Ovary (tissue), 9 donors: ENCODE measurements around the gene MYCBPAP. TPM values are rescaled to one million over a fixed set of nuclear protein-coding genes. Genes with fewer than 3 reads are reported as not detected.

ENCODE experiments used
- DNase-seq, 5 donors: peaks; one replicate each; pipeline ENCODE4 v3.0.0-alpha.2; 2019 to 2020
- H3K27ac ChIP-seq, 2 donors: fragments of 200-600 bp; one replicate each; pipeline versions ENCODE4 v1.5.1 to v1.8.0; 2019 to 2022
- H3K27me3 ChIP-seq: fragments of 200-600 bp; one replicate; pipeline ENCODE4 v1.8.0; 2022
- H3K36me3 ChIP-seq: fragments of 200-600 bp; sonication (generic); one replicate; pipeline ENCODE4 v1.5.1; 2019
- H3K4me1 ChIP-seq: one replicate; pipeline ENCODE4 v1.8.1; 2013; ENCODE audit warnings: mild to moderate bottlenecking, moderate library complexity; ENCODE audit not compliant: insufficient read depth
- H3K4me3 ChIP-seq: fragments of 200-600 bp; sonication (generic); one replicate; pipeline ENCODE4 v1.5.1; 2017
- H3K9me3 ChIP-seq, 2 donors: fragments of 200-600 bp in 1 of 2; sonication (generic) in 1 of 2; one replicate each; pipeline versions ENCODE4 v1.5.1 to v1.8.1; 2013 to 2019; ENCODE audit warnings: mild to moderate bottlenecking in 1 of 2, moderate library complexity in 1 of 2
- CTCF ChIP-seq, 3 donors: fragments of 450-650 bp in 2 of 3; fragments of 200-600 bp in 1 of 3; IDR thresholded peaks; one replicate each; pipeline versions ENCODE4 v1.5.1 to v1.8.0; 2016 to 2022; ENCODE audit warnings: antibody characterized with exemption in 3 of 3, mild to moderate bottlenecking in 1 of 3
- EP300 ChIP-seq: sonication (generic); formaldehyde crosslinking; IDR thresholded peaks from one replicate; pipeline ENCODE4 v1.6.1; 2017; ENCODE audit warnings: antibody characterized with exemption
- POLR2A ChIP-seq: fragments of 450-650 bp; IDR thresholded peaks from one replicate; pipeline ENCODE4 v1.6.1; 2017; ENCODE audit warnings: antibody characterized with exemption, mild to moderate bottlenecking, moderate library complexity
- WGBS, 3 donors: extraction: QIAGEN DNeasy Blood & Tissue Kit in 1 of 3; methylation state at CpG; one replicate each; pipeline versions ENCODE4 v1.1.5 to v1.1.7; 2013 to 2017; 5-methylcytosine and 5-hydroxymethylcytosine counted together
- intact Hi-C, 4 donors: fragments of 100-400 bp; cut with DNase I; formaldehyde crosslinking; loops; one replicate each; pipeline versions ENCODE4 v1.11.0 to v1.15.1; 2022 to 2023
- polyA plus RNA-seq, 2 donors: library from polyadenylated mRNA; stranded (reverse); fragments of 200-250 nt in 1 of 2; fragments of 350-450 nt in 1 of 2; fragmentation: Illumina TruSeq in 1 of 2; extraction: RNeasy Lipid Tissue Mini Kit (QIAGEN cat#74804) in 1 of 2; gene quantifications; one replicate each; pipeline ENCODE4 v1.2.3, GENCODE V29; 2013 to 2014
- total RNA-seq, 7 donors: library from RNA; depleted of rRNA in 2 of 7; stranded (reverse); fragments of >200 nt in 2 of 7; fragmentation: NEBNext Ultra II Directional in 3 of 7; extraction: Animal tissue kit (Norgen Biotek cat#: 25700) in 3 of 7; gene quantifications; one replicate each; pipeline versions ENCODE4 v1.1.0 to v1.2.4, GENCODE V29; 2016 to 2023
- donor health status: DM: no; HTN: no; CAD: no; lungs with moderate emphysema.
- donor health status: DM: no; HTN: no; CAD: no.
- donor health status: Bipolar disorder and iron deficiency.
- donor health status: DM: yes; HTN: yes; CAD: no.
- donor health status: DM: no; HTN: no; CAD: no.
- donor health status: DM: yes; HTN: yes; CAD: no.

Gene MYCBPAP
- total and polyA plus RNA-seq, 9 donors: 2.5 to 9.7 (median 4.5) TPM

GRCh38 chr17:50570032-50570431 lies 61.8 kb downstream of the MYCBPAP start:
- Histone ChIP-seq H3K4me1 (no peaks in the 10 kb centered on the region), H3K27ac (no peak overlapping the region), H3K27me3 (no peaks in the 10 kb centered on the region), H3K4me3 (no peak overlapping the region), H3K9me3 (no peaks in the 10 kb centered on the region), H3K36me3 (no peaks in the 10 kb centered on the region)
- TF ChIP-seq EP300 (no peak), CTCF (IDR thresholded peaks at IDR 0.05) (no peak), POLR2A (no peak)
- intact Hi-C loops: no loop called here
- WGBS, 3 donors: 88 to 92% (median 91%) methylated on average over 8 of the region's 8 CpGs
- no peak for DNase-seq

- no peaks in the 10 kb centered on the region for H3K36me3 ChIP-seq
- TF ChIP-seq CTCF (IDR thresholded peaks at IDR 0.05) (no peak), EP300 (no peak), POLR2A (no peak)
- H3K4me3 ChIP-seq: no peak overlapping the region
- no peaks in the 10 kb centered on the region for H3K27me3 ChIP-seq
- no peaks in the 10 kb centered on the region for H3K9me3 ChIP-seq
- DNase-seq: no peak
- intact Hi-C loops: no loop called here
- H3K4me1 ChIP-seq: no peaks in the 10 kb centered on the region
- 81 to 90% (median 87%) methylated on average over 6 to 7 of the region's 7 CpGs for WGBS, 3 donors
- H3K27ac ChIP-seq: no peak overlapping the region
Observed at GRCh38 chr17:50570528-50570927, 62.3 kb downstream of the MYCBPAP start.

GRCh38 chr17:50571681-50572080 lies 63.4 kb downstream of the MYCBPAP start:
- WGBS, 3 donors: 89 to 94% (median 94%) methylated on average over 19 of the region's 19 CpGs
- Histone ChIP-seq H3K27ac (no peak overlapping the region), H3K4me1 (no peaks in the 10 kb centered on the region), H3K27me3 (no peaks in the 10 kb centered on the region), H3K4me3 (no peak overlapping the region), H3K9me3 (no peaks in the 10 kb centered on the region), H3K36me3 (no peaks in the 10 kb centered on the region)
- no peak for TF ChIP-seq CTCF (IDR thresholded peaks at IDR 0.05)
- intact Hi-C loops: no loop called here
- DNase-seq: no peak

- WGBS, 3 donors: 95 to 96% (median 96%) methylated on average over 19 to 20 of the region's 20 CpGs
- Histone ChIP-seq H3K27ac (no peak overlapping the region), H3K36me3 (no peaks in the 10 kb centered on the region), H3K4me1 (no peaks in the 10 kb centered on the region), H3K4me3 (no peak overlapping the region), H3K27me3 (no peaks in the 10 kb centered on the region), H3K9me3 (no peaks in the 10 kb centered on the region)
- DNase-seq: no peak
- intact Hi-C loops: no loop called here
- TF ChIP-seq EP300: no peak
- TF ChIP-seq CTCF (IDR thresholded peaks at IDR 0.05): no peak
- TF ChIP-seq POLR2A: no peak
Observed at GRCh38 chr17:50572541-50572940, 64.3 kb downstream of the MYCBPAP start.
